Measurements from ENCODE around the gene ATRNL1.

ATRNL1 gene

DNA sequence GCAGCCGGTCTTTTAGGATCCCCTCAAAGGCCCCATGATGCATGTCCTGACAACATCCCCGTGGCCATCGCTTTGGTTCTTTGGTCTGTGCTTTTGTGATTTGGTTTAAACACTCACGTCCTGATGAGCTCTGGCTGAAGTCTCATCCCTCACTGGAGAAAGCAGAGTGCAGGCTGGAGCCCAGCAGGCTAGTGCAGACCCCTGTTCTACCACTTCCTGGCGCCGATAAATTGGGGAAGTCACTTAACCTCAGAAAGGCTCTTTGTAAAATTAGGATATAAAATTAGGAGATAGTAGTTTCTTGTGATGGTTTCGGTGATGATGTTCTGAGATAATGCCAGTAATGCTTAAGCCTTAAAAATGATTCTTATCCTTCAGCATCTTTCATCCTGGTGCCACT, 872.2 kb downstream of the ATRNL1 start:
- DNase-seq = no peak

GRCh38 chr10:115968236-115968635, 875.1 kb downstream of the ATRNL1 start:
- no peak for DNase-seq

DNA sequence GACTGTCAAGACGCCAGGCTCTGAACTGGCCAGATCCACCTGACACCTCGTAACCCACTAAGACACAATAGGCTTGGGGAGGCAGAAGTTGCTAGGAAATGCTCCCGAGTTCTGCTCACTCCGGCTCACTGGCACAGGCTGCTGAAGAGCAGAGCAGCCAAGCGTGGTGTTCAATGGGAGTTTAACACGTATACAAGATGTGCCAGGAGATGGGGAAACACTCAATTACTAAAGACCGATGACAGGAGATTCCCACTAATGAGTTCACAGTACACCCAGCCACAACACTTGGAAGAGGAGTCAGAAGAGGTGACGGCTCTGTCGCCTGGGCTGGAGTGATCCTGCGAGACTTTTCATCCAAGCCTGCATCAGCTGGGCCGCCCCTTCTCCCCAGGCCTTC, 876.4 kb downstream of the ATRNL1 start:
- DNase-seq = no peak

DNA sequence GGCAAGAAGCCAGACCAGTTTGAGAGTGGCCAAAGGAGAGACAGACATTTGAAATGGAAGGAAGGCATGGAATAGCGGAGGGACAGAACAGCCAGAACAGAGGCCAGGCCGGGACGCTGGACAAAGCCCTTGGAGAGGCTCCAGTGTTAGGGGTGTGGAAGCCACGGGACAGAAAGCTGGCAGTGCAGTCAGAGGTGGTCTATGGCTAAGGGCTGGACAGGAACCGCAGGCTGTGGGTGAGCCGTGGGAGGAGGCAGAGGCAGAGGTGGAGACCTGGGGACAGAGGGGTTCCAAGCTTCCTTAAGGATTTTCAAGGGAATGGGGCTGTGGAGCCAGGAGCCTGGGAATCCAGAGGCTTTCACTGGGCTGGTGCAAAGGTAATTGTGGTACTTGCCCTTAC, 878.8 kb downstream of the ATRNL1 start:
- DNase-seq = no peak

DNA sequence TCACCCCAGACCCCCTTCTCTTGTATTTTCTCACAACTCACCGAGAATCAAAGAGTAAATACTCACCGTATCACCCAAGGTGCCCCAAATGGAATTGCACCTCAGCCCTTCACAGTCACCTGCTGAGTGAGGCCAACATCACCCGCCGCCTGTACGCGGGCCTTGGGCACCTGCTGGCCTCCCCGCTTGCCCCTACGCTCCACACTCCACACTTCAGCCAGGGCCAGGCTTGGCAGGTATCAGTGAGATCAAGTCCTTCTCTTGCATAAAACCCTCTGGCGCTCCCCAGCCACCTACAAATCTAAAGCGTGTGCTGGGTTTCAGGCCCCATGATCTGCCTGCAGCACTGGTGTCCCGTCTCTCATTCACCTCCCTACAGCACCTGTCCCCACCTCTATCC, 879.3 kb downstream of the ATRNL1 start:
- DNase-seq = no peak

DNA sequence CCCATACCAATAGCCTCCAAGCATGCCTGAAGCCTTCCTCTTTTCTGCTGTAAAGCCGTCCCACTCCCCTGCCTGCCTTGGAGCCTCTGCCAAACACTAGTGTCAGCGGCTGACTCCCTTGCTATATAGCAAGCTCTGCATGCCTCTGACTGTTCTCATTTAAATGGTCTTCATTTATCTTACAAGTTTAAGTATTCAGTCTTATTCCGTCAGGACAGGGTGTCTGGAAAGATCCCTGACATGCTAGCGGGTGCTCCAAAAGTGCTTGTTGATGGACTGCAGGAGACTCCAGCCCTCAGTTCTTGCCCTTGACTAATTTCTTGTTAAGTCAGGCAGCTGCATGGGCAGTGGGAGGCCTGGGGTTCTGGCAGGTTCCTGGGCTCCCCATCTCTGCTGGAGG, 881.2 kb downstream of the ATRNL1 start:
- no peak for DNase-seq

DNA sequence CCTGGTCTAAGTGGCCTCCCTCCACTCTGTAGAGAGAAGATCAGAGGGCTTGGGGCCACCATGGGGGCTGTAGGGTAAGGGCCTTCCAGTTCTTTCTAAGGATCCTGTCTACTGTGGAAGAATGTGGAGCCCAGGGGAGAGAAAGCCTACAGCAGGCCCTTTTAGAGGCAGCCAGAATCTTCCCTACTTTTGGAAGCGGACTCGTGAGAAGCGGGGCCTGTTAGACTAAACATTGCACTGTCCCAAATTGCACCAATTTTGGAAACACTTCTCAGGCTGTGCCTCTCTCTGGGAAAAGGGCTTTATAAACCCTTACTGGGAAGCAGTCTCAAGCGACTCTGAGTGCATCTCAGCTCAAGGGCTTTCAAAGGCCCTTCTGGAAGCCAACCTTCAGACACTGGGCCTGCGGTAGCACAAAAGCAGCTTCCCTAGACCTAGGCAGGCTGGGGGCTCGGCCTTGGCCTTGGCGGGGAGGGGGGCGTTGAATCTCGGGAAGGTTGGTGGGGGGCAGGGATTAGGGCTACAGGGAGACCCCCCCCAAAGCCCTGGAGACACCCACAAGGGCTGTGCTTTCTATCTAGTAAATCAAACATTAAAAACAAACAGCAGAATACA, 881.8 kb downstream of the ATRNL1 start:
- no peak for DNase-seq

DNA sequence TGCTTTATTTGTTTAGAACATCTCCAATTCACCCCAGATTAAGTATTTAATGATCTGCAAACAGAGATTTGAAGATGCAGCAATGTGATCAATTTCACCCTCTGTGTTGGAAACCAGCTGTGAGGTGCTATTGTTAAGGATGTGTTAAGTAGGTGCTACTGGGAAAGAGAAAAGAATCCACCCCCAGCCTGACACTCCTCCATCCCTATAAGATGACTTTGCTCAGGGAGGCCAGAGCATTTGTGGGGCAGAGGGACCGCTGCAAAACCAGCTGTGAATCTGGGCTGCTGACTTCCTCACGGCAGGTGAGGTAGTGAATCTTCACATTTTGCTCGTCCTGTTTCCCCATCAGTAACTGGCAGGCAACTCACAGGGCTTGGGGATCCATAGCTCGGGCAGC, 882.3 kb downstream of the ATRNL1 start:
- no peak for DNase-seq

GRCh38 chr10:115976342-115976741, 883.2 kb downstream of the ATRNL1 start:
- DNase-seq = no peak

GRCh38 chr10:115977855-115978254, 884.7 kb downstream of the ATRNL1 start:
- DNase-seq = no peak

GRCh38 chr10:115979576-115979975, 886.4 kb downstream of the ATRNL1 start:
- no peak for DNase-seq

DNA sequence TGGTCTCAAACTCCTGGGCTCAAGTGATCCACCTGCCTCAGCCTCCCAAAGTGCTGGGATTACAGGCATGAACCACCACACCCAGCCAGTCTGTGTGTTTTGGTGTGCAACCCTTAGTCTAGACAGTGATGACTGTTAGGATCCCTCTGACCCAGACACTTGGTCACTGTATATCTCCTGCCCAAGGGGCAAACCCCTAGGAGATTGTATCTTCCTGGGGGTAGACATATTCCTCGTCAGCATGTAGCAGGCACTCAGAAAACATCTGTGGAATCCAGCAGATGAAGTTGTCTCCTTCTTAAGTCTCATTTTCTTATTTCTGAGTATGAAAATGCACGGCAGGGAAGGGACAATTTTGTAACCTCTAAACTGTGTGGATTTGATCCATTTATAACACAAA, 887.3 kb downstream of the ATRNL1 start:
- DNase-seq = no peak

DNA sequence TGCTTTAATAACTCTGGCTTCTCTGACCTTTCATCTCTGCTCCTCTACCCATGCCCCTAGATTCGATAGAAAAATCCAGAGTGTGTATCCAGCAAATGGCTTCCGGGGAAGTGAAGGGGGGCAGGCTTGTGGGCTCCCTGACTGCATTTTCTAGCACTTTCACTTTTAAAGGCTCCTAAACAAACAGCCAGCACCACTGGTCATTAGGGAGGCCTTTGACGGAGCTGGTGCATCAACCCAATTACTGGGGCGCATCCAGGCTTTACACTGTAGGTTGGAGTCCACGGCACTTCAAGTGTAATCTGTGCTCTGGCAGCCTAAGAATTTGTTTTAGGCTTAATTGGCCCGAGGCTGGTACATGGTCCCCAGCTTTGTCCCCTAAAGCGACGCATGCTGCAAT, 887.9 kb downstream of the ATRNL1 start:
- DNase-seq = no peak

GRCh38 chr10:115982076-115982475, 888.9 kb downstream of the ATRNL1 start:
- no peak for DNase-seq

GRCh38 chr10:115982526-115982925, 889.4 kb downstream of the ATRNL1 start:
- DNase-seq = no peak

DNA sequence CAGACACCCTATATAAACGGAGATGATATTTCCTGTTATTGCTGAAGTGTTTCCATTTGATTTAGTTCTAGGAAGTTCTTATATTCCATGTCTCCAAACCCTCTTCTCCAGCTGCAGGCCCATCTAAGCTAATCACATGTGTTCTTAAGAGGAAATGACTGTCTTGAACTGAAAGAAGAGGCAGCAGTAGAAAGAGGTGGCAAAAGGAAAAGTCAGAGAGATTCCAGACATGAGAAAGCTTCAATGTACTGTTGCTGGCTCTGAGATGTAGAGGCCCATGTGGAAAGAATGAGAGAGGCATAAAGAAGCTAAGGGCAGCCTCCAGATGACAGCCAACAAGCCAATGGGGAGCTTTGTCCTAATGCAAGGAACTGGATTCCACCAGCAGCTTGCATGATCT, 892.6 kb downstream of the ATRNL1 start:
- no peak for DNase-seq

- DNase-seq = no peak
These were observed 895.2 kb downstream of the ATRNL1 start for GRCh38 chr10:115988380-115988779.

GRCh38 chr10:115989621-115990020, 896.5 kb downstream of the ATRNL1 start:
- DNase-seq = no peak

- no peak for DNase-seq
These were observed 899.2 kb downstream of the ATRNL1 start for GRCh38 chr10:115992236-115992986.

DNA sequence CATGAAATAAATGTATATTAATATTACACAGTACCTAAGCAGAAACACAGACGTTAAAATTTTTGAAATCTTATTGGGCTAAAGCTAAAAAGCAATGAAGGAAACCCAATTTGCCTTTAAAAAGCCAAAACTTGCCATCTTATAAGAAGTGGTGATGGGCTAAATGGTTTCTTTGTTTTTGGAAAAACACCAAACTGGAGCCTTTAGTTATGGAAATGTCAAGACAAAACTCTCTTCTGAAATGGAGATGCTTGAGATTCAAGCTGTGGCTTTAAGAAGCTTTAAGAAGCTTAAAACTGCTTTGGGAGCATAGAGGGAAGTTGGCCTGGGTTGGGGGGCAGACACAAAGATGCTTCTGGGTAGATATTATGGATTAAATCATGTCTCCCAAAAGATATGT, 902.9 kb downstream of the ATRNL1 start:
- no peak for DNase-seq

GRCh38 chr10:115998301-115998700, 905.1 kb downstream of the ATRNL1 start:
- no peak for DNase-seq

Data from stimulated activated CD4-positive, alpha-beta T cell treated with anti-CD3 and anti-CD28 coated beads, Interleukin-4, amount 100 ng/mL, for 4 hours (primary cell).